ENCODE results near the gene PLA2G4A.

PLA2G4A gene

DNA sequence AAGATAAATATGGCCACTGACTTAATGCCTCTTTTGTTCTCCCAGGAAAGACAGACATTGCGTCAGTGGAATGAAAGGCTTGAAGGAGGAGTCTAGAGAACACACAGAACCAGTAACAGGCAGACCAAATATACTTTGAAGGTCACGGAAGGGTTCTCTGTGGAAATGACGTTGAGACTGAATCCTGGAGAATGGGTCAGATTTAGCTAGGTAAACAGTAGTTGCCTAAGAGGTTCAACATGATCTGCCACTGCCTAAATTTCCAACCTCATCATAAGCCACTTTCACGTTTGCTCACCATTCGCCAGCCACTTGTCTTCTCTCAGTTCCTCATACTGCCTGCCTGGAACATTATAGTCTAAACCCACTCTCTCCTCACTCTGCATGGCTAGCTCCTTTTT, 20.5 kb downstream of the PLA2G4A start:
- Histone ChIP-seq H3K9ac (ENCODE audit: insufficient read length) (no peak overlapping the region), H3K4me3 (no peak overlapping the region), H3K27ac (no peak overlapping the region), H3K36me3 (ENCODE audit: insufficient read depth, low read length) (no peaks in the 10 kb centered on the region), H3K9me3 (ENCODE audit: low read depth, low read length) (no peaks in the 10 kb centered on the region)
- no peak for DNase-seq (ENCODE audit: low read depth, low spot score)
- TF ChIP-seq FOXP2 (optimal IDR thresholded peaks at IDR 0.05; ENCODE audit: control extremely low read depth, extremely low read length, insufficient read depth) (no peak), EZH2 (IDR thresholded peaks at IDR 0.05) (no peak), POLR2AphosphoS5 (IDR thresholded peaks at IDR 0.05; ENCODE audit: borderline replicate concordance, low read depth, low read length) (no peak)

DNA sequence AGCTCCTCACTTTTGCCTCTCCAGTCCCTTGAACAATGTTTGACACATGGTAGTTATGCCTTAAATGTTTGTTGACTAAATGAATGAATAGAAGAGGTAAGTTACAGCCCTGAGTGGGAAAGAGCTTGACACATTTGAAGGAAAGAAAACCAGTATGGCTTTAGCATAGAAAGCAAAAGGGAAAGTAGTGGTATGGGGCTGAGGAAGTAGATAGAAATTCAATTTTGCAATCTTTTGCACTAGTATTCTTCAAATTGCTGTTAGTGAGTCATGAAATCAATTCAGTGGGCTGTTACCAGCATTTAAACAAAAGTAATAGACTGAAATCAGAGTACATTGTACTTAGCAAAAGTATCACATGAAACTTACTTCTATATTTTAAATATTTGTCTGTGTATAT, 21.1 kb downstream of the PLA2G4A start:
- TF ChIP-seq POLR2AphosphoS5 (IDR thresholded peaks at IDR 0.05; ENCODE audit: borderline replicate concordance, low read depth, low read length): no peak
- TF ChIP-seq EZH2 (IDR thresholded peaks at IDR 0.05): no peak
- TF ChIP-seq FOXP2 (optimal IDR thresholded peaks at IDR 0.05; ENCODE audit: control extremely low read depth, extremely low read length, insufficient read depth): no peak
- Histone ChIP-seq H3K27ac (no peak overlapping the region), H3K36me3 (ENCODE audit: insufficient read depth, low read length) (no peaks in the 10 kb centered on the region), H3K4me3 (no peak overlapping the region), H3K9me3 (ENCODE audit: low read depth, low read length) (no peaks in the 10 kb centered on the region), H3K9ac (ENCODE audit: insufficient read length) (no peak overlapping the region)
- DNase-seq (ENCODE audit: low read depth, low spot score): no peak

DNA sequence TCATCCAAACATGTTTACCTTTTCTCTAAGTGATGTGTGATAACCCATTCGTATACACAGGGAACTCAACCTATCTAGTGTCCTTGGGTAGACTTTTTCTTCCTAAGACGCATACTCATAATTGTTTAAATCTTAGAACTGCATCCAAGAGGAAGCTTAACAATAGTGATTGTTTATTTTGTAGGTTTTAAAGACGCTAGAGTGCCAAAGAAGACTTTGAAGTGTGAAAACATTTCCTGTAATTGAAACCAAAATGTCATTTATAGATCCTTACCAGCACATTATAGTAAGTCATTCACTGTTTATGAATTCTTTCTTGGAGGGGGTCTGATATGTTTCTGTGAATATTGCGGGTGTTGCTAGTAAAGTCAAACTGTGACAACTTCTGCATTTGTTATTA, 25.4 kb downstream of the PLA2G4A start:
- Histone ChIP-seq H3K9me3 (ENCODE audit: low read depth, low read length) (no peaks in the 10 kb centered on the region), H3K36me3 (ENCODE audit: insufficient read depth, low read length) (no peaks in the 10 kb centered on the region), H3K27ac (no peak overlapping the region), H3K4me3 (no peak overlapping the region), H3K9ac (ENCODE audit: insufficient read length) (peak overlapping the region; percentile 7)
- no peak for TF ChIP-seq FOXP2 (optimal IDR thresholded peaks at IDR 0.05; ENCODE audit: control extremely low read depth, extremely low read length, insufficient read depth)
- DNase-seq (ENCODE audit: low read depth, low spot score): no peak

DNA sequence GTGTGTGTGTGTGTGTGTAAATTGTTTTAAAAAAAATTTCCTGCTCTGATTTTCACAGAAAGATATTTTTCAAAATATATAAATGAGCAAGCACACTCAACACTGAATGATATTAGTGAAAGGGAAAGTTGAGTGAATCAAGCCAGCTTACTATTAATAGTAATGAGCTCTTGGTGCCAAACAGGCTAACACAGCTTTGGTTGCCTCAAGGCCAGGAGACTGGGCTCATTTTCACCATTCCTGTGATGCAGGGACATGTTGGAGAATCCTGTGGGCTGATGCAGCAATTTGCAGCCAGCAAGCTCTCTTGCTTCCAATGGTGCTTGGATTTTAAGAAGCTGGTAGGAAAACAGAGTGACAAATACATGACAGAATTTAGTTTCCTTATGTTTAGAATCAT, 30.2 kb downstream of the PLA2G4A start:
- Histone ChIP-seq H3K27ac (no peak overlapping the region), H3K9ac (ENCODE audit: insufficient read length) (no peak overlapping the region), H3K36me3 (ENCODE audit: insufficient read depth, low read length) (no peaks in the 10 kb centered on the region), H3K4me3 (no peak overlapping the region), H3K9me3 (ENCODE audit: low read depth, low read length) (no peaks in the 10 kb centered on the region)
- TF ChIP-seq FOXP2 (optimal IDR thresholded peaks at IDR 0.05; ENCODE audit: control extremely low read depth, extremely low read length, insufficient read depth) (no peak), POLR2AphosphoS5 (IDR thresholded peaks at IDR 0.05; ENCODE audit: borderline replicate concordance, low read depth, low read length) (no peak), EZH2 (IDR thresholded peaks at IDR 0.05) (no peak)
- no peak for DNase-seq (ENCODE audit: low read depth, low spot score)

DNA sequence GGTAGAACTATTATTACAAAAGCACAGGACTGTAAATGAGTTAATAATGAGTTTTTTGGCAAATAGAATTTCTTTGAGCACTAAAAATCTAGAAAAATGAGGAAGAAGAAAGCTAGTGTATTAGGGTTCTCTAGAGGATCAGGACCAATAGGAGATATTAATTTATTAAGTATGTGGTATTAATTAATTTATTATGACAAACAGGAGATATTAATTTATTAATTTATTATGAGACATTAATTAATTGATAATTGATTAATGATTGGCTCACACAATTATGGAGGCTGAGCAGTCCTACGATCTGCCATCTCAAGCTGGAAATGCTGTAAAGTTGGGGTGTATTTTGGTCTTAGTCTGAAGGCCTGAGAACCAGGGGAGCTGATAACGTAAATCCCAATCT, 31.2 kb downstream of the PLA2G4A start:
- no peak for DNase-seq (ENCODE audit: low read depth, low spot score)
- Histone ChIP-seq H3K4me3 (no peak overlapping the region), H3K36me3 (ENCODE audit: insufficient read depth, low read length) (no peaks in the 10 kb centered on the region), H3K9me3 (ENCODE audit: low read depth, low read length) (no peaks in the 10 kb centered on the region), H3K27ac (no peak overlapping the region), H3K9ac (ENCODE audit: insufficient read length) (no peak overlapping the region)
- TF ChIP-seq POLR2AphosphoS5 (IDR thresholded peaks at IDR 0.05; ENCODE audit: borderline replicate concordance, low read depth, low read length): no peak
- no peak for TF ChIP-seq EZH2 (IDR thresholded peaks at IDR 0.05)
- TF ChIP-seq FOXP2 (optimal IDR thresholded peaks at IDR 0.05; ENCODE audit: control extremely low read depth, extremely low read length, insufficient read depth): no peak

DNA sequence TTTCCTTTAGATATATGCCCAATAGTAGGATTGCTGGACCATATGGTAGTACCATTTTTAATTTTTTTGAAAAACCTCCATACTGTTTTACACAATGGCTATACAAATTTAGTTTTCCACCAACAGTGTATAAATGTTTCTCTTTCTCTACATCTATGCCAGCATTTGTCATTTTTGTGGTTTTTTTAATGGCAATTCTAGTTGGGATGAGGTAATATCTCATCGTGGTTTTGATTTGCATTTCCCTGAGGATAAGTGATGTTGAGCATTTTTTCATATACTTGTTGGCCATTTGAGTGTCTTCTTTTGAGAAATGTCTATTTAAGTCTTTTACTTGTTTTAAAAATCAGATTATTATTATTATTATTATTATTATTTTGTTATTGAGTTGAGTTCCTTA, 35.5 kb downstream of the PLA2G4A start:
- Histone ChIP-seq H3K36me3 (ENCODE audit: insufficient read depth, low read length) (no peaks in the 10 kb centered on the region), H3K9me3 (ENCODE audit: low read depth, low read length) (no peaks in the 10 kb centered on the region), H3K9ac (ENCODE audit: insufficient read length) (no peak overlapping the region), H3K4me3 (no peak overlapping the region), H3K27ac (no peak overlapping the region)
- DNase-seq (ENCODE audit: low read depth, low spot score): no peak
- TF ChIP-seq FOXP2 (optimal IDR thresholded peaks at IDR 0.05; ENCODE audit: control extremely low read depth, extremely low read length, insufficient read depth) (no peak), EZH2 (IDR thresholded peaks at IDR 0.05) (no peak), POLR2AphosphoS5 (IDR thresholded peaks at IDR 0.05; ENCODE audit: borderline replicate concordance, low read depth, low read length) (no peak)

DNA sequence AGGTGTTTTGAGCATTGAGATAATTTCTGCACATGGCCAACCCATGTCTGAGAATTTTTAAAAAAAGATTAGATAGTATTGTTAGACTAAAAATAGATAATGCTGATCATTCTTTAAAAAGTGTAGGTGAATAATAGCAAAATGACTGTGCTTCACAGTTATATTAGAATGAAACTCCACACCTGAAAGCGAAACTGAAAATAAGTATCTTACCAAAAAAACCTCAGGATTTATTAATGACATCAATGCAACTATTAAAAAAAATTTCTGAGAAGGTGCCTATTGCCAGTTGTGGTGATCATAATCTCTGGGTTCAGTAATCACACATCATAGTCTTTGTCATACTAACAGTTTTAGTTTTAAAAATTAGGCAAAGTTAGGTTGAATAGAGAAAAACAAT, 36.5 kb downstream of the PLA2G4A start:
- Histone ChIP-seq H3K36me3 (ENCODE audit: insufficient read depth, low read length) (no peaks in the 10 kb centered on the region), H3K4me3 (no peak overlapping the region), H3K9me3 (ENCODE audit: low read depth, low read length) (no peaks in the 10 kb centered on the region), H3K27ac (no peak overlapping the region), H3K9ac (ENCODE audit: insufficient read length) (no peak overlapping the region)
- TF ChIP-seq FOXP2 (optimal IDR thresholded peaks at IDR 0.05; ENCODE audit: control extremely low read depth, extremely low read length, insufficient read depth) (no peak), POLR2AphosphoS5 (IDR thresholded peaks at IDR 0.05; ENCODE audit: borderline replicate concordance, low read depth, low read length) (no peak), EZH2 (IDR thresholded peaks at IDR 0.05) (no peak)
- no peak for DNase-seq (ENCODE audit: low read depth, low spot score)

DNA sequence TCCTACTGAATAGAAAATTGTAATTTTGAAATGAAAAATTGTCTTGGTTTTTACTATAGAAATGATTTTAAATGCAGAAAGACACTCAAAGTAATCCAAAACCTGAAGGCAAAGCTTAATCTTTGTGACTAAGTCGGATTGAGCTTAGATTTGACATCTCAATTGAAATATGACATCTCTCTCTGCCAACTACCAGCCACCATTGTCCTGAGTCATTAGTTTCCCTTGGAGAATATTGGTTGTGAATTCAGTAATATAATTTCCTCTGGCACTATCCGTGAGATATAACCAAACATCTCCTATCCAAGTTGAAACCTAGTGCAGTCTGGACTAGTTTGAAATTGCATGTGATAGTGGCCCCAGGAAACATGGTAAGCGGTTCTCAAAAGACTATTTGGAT, 37.1 kb downstream of the PLA2G4A start:
- no peak overlapping the region for H3K4me3 ChIP-seq
- no peaks in the 10 kb centered on the region for H3K9me3 ChIP-seq (ENCODE audit: low read depth, low read length)
- no peak for DNase-seq (ENCODE audit: low read depth, low spot score)
- no peaks in the 10 kb centered on the region for H3K36me3 ChIP-seq (ENCODE audit: insufficient read depth, low read length)
- no peak overlapping the region for H3K27ac ChIP-seq
- TF ChIP-seq FOXP2 (optimal IDR thresholded peaks at IDR 0.05; ENCODE audit: control extremely low read depth, extremely low read length, insufficient read depth): no peak
- TF ChIP-seq POLR2AphosphoS5 (IDR thresholded peaks at IDR 0.05; ENCODE audit: borderline replicate concordance, low read depth, low read length): no peak
- no peak for TF ChIP-seq EZH2 (IDR thresholded peaks at IDR 0.05)
- no peak overlapping the region for H3K9ac ChIP-seq (ENCODE audit: insufficient read length)

DNA sequence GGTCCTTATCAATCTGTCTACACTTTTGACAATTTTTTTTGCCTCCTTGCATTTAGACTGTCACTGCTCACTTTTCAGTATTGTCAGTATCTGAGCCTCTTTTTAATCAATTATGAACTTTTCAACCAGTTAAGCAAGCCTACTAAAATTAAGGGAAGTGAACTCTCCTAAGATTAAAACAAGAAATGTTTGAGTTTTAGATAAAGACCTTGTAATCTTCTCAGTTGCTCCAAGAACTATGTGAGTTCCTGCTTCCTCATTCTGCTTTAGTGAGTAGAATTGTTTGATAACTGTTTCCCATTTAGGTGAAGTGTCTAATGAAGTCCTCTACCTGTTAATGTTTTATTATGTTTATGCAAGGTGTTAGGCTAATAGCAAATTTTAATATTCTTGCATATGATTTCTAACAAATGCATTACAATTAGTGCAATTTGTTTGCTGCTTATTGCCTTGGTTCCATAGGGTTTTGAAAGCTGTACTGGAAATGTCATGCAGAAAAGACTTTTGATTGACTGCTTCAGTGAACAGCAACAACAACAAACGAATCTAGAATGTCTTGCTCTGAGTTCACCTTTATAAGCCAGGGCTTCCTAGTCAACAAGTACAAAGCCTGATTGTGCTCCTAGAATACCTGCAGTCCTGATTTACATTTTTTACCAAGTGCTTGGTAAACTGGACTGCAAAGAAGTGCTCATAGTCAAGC, 40.9 kb downstream of the PLA2G4A start:
- Histone ChIP-seq H3K4me3 (no peak overlapping the region), H3K27ac (no peak overlapping the region), H3K9me3 (ENCODE audit: low read depth, low read length) (no peaks in the 10 kb centered on the region), H3K36me3 (ENCODE audit: insufficient read depth, low read length) (no peaks in the 10 kb centered on the region), H3K9ac (ENCODE audit: insufficient read length) (no peak overlapping the region)
- no peak for DNase-seq (ENCODE audit: low read depth, low spot score)
- no peak for TF ChIP-seq POLR2AphosphoS5 (IDR thresholded peaks at IDR 0.05; ENCODE audit: borderline replicate concordance, low read depth, low read length)
- no peak for TF ChIP-seq FOXP2 (optimal IDR thresholded peaks at IDR 0.05; ENCODE audit: control extremely low read depth, extremely low read length, insufficient read depth)
- TF ChIP-seq EZH2 (IDR thresholded peaks at IDR 0.05): no peak

Data from SK-N-MC (cell line).